IPS-15b (cell line): ENCODE data around the gene KRT40.
"Not testable (repeated sequence)": the region's sequence is repeated elsewhere in the genome, so short reads cannot be mapped to it uniquely, and the experiment has no call there.

ENCODE experiments used
- H3K27me3 ChIP-seq: one replicate; pipeline ENCODE4 v1.6.1; 2013; ENCODE audit warnings: low read length; ENCODE audit not compliant: control insufficient read depth, insufficient read depth
- H3K36me3 ChIP-seq: one replicate; pipeline ENCODE4 v1.6.1; 2013; ENCODE audit warnings: low read length; ENCODE audit not compliant: control insufficient read depth, insufficient read depth
- H3K4me1 ChIP-seq: one replicate; pipeline ENCODE4 v1.6.1; 2013; ENCODE audit warnings: mild to moderate bottlenecking, low read length; ENCODE audit not compliant: control insufficient read depth, insufficient read depth
- H3K4me3 ChIP-seq: one replicate; pipeline ENCODE4 v1.5.1; 2013; ENCODE audit warnings: low read depth, low read length
- H3K9ac ChIP-seq: one replicate; pipeline ENCODE4 v1.6.1; 2013; ENCODE audit warnings: low read depth, mild to moderate bottlenecking, low read length
- H3K9me3 ChIP-seq: one replicate; pipeline ENCODE4 v1.6.1; 2013; ENCODE audit warnings: mild to moderate bottlenecking, low read length; ENCODE audit not compliant: control insufficient read depth, insufficient read depth

The KRT40 gene

DNA sequence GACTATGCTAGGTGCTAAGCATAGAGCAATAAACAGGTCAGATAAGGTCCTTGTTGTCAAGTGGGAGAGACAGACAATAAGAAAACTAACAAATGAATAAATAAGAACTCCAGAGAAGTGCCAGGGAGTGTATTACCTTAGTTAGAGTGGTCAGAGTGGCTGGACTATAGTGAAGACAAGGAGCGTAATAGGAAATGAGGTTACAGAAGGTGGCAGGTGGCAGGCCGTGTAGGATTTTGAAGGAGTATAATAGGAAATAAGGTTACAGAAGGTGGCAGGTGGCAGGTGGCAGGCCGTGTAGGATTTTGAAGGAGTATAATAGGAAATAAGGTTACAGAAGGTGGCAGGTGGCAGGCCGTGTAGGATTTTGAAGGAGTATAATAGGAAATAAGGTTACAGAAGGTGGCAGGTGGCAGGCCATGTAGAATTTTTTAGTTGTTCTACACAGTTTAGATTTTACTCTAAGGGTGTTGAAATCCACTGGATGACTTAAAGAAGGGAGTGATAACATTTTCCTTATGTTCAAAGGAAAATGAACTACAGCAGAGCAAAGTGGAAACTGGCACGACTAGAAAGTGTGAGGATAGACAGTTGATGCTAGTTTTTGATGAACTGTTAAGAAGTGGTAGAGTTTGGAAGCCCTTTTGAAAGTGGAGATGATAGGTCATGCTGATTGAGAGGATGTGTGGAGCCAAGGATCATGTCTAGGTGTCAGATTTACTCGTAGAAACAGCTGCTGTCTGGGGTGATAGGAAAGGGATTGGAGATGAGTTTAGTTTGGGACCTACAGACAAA lies 28.4 kb upstream of the KRT40 start:
- Histone ChIP-seq H3K36me3 (no peaks in the 10 kb centered on the region), H3K4me3 (no peak overlapping the region), H3K9me3 (no peaks in the 10 kb centered on the region), H3K4me1 (peaks cover 2% of the 10 kb centered on the region), H3K27me3 (no peaks in the 10 kb centered on the region), H3K9ac (no peak overlapping the region)

DNA sequence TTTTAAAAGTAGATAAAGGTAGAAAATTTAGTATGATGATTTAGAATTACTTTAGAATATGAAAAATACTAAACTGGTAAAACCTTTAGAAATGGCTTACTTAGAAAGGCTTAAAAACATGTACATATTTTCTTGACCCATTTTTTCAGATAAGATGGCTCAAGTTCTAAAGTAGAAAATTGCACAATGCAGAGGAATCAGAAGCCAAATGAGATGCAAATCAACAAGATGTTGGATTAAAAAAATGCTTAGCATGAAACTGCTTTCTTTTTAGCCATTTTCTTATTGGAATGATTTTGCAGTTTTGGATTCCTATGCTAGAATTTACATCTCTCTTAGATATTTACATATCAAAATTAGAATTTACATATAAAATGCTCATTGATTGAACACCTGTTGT lies 26.3 kb upstream of the KRT40 start:
- peaks cover 2% of the 10 kb centered on the region for H3K4me1 ChIP-seq
- H3K9ac ChIP-seq: no peak overlapping the region
- no peaks in the 10 kb centered on the region for H3K27me3 ChIP-seq
- no peak overlapping the region for H3K4me3 ChIP-seq
- H3K9me3 ChIP-seq: no peaks in the 10 kb centered on the region
- no peaks in the 10 kb centered on the region for H3K36me3 ChIP-seq

DNA sequence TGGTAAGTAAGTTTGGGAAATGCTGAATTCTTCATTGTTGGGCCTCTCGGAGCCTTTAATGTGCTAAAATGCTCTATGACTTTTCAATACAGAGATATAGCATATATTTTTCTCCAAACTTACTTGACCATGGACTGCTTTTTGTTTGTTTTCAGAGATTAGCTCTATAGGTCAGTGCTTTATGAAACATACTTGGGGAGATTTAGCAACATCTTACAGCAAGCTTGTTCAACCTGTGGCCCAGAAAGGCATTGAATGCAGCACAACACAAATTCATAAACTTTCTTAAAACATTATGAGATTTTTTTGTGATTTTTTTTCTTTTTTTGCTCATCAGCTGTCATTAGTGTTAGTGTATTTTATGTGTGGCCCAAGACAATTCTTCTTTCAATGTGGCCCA lies 25.8 kb upstream of the KRT40 start:
- Histone ChIP-seq H3K36me3 (no peaks in the 10 kb centered on the region), H3K9me3 (no peaks in the 10 kb centered on the region), H3K4me3 (no peak overlapping the region), H3K4me1 (peaks cover 2% of the 10 kb centered on the region), H3K27me3 (no peaks in the 10 kb centered on the region), H3K9ac (no peak overlapping the region)

DNA sequence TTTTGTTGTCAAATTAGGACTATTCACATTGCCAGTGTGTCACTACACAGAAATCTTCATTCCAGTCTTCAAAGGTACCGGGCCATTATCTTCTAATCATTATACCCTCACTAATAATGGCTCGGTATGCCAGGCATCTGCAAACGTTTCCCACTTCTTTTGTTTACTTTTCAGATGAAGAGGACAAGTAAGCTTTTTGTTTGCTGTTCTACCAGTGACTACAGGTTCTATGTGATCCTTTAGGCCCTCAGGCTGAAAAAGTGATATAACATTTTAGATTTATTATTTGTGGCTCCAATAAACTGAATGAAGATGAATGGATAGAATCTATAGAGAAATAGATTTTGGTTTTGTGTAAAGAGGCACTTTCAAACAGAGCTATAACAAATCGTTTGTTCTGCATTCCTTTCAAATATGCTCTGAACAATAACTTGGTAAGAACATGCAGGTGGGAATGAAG lies 25.2 kb upstream of the KRT40 start:
- no peaks in the 10 kb centered on the region for H3K36me3 ChIP-seq
- H3K9me3 ChIP-seq: no peaks in the 10 kb centered on the region

DNA sequence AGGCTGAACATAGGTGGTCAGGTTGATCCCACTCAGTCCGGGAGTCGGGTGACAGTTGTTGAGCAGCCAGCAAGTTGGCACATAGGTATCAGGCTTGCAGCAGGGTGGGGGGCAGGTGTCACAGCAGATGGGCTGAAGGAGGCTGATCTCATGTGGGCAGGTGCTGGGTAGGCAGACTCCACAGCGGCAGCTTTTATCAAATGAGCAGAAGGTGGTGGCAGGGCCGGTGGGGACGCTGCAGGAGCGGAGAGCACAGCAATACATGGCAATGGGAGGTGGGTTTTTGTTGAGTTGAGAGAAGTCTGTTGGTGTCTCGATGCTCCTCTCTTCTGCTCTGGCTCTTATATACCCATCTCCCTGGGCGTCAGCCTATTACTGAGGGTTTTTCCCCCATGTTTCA lies 24.7 kb upstream of the KRT40 start, which contains the start of gene KRTAP3-1:
TSS of gene KRTAP3-1 (minus strand) at position 318 of the 400 bp plus-strand sequence. CDS start at position 264, 54 bp downstream.
- Histone ChIP-seq H3K27me3 (no peaks in the 10 kb centered on the region), H3K4me3 (no peak within 1 kb of the TSS), H3K9me3 (no peaks in the 10 kb centered on the region), H3K36me3 (no peaks in the 10 kb centered on the region), H3K9ac (no peak within 1 kb of the TSS), H3K4me1 (peaks cover 2% of the 10 kb centered on the region)

More for the DNA sequence above, 25.2 kb upstream of the KRT40 start:
- Histone ChIP-seq H3K9ac (no peak overlapping the region), H3K4me1 (peaks cover 2% of the 10 kb centered on the region), H3K27me3 (no peaks in the 10 kb centered on the region), H3K4me3 (no peak overlapping the region)

DNA sequence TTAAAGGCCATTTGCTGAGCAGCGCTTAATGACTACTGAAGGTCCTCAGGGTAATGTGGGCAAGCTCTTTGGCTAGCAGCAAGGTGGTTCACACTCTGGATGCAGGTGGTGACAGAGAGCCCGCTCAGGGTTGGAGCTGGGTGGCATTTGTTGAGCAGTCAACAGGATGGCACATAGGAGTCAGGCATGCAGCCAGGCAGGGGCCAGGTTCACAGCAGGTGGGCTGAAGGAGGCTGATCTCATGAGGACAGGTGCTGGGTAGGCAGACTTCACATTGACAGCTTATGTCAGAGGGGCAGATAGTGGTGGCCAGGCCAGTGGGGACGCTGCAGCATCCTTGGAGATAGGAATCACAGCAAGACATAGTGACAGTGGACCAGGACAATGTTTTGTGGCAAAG lies 20.3 kb upstream of the KRT40 start:
- H3K27me3 ChIP-seq: no peaks in the 10 kb centered on the region
- peaks cover under 1% of the 10 kb centered on the region for H3K4me1 ChIP-seq
- H3K9ac ChIP-seq: no peak overlapping the region
- no peaks in the 10 kb centered on the region for H3K36me3 ChIP-seq
- no peak overlapping the region for H3K4me3 ChIP-seq
- H3K9me3 ChIP-seq: no peaks in the 10 kb centered on the region

DNA sequence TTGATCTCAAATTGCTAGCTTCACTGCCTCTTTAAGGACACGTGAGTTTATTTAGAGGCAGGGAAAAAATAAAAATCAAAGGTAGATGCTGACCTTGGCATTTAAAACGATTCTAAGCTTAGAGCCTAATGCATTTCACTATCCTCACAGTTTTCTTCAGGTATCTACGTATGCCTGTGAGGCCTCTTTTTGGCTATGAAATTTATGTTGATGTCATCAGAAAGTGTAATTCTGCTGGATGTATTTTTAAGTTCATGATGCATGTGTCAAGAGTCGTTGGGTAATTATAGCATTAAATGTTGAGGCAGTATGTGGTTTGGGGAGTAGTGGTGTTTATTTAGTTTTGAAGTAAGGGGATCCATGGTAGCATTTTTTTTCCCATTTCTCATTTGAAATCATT lies 19.8 kb upstream of the KRT40 start:
- Histone ChIP-seq H3K4me3 (no peak overlapping the region), H3K4me1 (no peaks in the 10 kb centered on the region), H3K9ac (no peak overlapping the region), H3K9me3 (no peaks in the 10 kb centered on the region), H3K27me3 (no peaks in the 10 kb centered on the region), H3K36me3 (no peaks in the 10 kb centered on the region)

DNA sequence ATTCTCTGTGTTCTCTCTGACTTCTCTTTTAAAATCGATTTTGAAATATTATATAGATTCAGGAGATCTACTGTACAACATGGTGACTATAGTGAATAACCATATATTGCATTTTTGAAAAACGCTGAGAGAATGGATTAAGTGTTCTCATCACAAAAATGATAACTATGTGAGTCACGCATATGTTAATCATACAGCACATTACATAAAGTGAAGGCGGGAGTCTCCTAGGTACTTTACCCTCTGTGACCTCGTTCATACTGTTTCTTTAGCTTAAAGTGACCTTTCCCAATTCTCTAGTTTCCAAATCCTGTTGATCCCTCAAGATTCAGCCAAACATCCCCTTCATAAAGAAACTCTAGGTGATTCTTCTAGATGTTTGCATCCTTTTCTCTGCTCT lies 18.7 kb upstream of the KRT40 start:
- no peak overlapping the region for H3K9ac ChIP-seq
- no peaks in the 10 kb centered on the region for H3K4me1 ChIP-seq
- H3K9me3 ChIP-seq: no peaks in the 10 kb centered on the region
- H3K27me3 ChIP-seq: no peaks in the 10 kb centered on the region
- no peaks in the 10 kb centered on the region for H3K36me3 ChIP-seq
- H3K4me3 ChIP-seq: no peak overlapping the region

DNA sequence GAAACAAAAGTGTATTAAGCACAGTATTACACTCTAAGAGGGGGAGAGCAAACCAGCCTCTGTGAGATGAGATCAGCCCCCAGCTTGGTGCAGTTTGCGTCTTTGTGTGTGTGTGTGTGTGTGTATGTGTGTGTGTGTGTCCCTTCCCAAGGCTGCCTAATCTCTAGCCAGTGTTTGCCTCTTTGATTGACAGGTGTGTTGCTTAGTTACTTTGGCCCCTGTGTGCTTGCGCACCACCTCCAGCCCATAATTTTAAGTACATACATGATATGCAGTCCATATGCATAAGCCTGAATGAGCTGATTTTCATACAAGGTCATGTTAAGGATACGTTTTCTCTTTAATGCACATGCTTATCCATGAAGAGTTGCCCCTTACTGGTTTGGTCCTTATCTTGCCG lies 17.7 kb upstream of the KRT40 start:
- Histone ChIP-seq H3K27me3 (no peaks in the 10 kb centered on the region), H3K36me3 (no peaks in the 10 kb centered on the region), H3K9me3 (no peaks in the 10 kb centered on the region), H3K4me3 (no peak overlapping the region), H3K4me1 (no peaks in the 10 kb centered on the region), H3K9ac (no peak overlapping the region)

DNA sequence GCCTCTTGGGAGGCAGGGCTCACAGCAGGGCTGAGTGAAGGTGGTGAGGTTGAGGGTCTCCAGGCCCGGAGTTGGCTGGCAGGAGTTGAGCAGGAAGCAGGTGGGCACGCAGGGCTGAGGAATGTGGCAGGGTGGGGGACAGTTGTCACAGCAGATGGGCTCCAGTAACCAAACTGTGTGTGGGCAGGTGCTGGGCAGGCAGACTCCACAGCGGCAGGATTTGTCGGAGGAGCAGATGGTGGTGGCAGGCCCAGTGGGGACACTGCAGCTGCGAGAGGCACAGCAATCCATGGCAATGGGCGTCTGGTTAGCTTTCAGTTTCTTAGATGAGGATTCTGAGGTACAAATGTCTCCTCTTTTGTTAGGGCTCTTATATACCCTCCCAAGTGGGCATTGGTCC lies 15.4 kb upstream of the KRT40 start, which contains the start of gene KRTAP3-2:
TSS of gene KRTAP3-2 (minus strand) at position 344 of the 400 bp plus-strand sequence. CDS start at position 291, 53 bp downstream.
- H3K36me3 ChIP-seq, H3K4me1 ChIP-seq, H3K9ac ChIP-seq, H3K9me3 ChIP-seq, H3K4me3 ChIP-seq, H3K27me3 ChIP-seq: not testable (repeated sequence)

DNA sequence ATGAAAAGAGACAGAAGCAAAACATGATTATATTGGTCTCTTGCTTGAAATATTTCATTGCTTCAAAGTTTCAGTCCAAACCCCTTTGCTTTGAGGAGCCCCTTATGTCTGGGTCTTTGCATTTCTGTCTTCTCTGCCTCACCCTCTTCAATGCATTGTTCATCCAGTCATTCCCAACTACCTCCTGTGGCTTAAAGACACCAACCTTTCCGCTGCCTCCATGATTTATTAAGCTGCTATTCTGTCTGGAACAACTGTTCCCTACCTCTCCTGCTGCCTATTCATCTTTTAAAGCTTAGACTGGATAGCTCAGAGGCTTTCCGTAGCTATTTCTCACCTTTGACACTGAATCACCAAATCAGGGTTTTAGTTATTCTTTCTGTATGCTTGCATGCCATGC lies 13.2 kb upstream of the KRT40 start:
- H3K36me3 ChIP-seq: no peaks in the 10 kb centered on the region
- H3K4me3 ChIP-seq: no peak overlapping the region
- no peaks in the 10 kb centered on the region for H3K27me3 ChIP-seq
- no peak overlapping the region for H3K9ac ChIP-seq
- H3K4me1 ChIP-seq: no peaks in the 10 kb centered on the region
- H3K9me3 ChIP-seq: no peaks in the 10 kb centered on the region

DNA sequence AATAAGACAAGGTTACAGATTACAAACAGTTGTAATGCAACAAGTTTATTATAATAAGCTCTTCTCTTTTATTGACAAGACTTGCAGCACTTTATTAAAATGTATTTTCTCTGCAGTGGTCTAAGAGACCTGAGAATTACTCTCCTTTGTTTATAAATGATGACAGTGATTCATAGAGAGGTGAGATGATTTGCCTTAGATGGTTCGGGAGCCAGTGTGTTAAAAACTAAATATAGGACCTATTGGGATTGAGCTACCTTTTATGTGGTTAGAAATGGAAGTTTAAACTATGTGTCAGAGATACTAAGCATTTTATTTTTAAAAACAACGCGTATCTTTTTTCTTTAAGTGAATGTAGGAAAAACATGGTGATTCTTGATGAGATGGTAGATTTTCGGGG lies 12.7 kb upstream of the KRT40 start:
- Histone ChIP-seq H3K9me3 (no peaks in the 10 kb centered on the region), H3K9ac (no peak overlapping the region), H3K27me3 (no peaks in the 10 kb centered on the region), H3K36me3 (no peaks in the 10 kb centered on the region), H3K4me3 (no peak overlapping the region), H3K4me1 (no peaks in the 10 kb centered on the region)
